GM12878 (cell line): ENCODE data around the gene LCN1. TPM values are rescaled to one million over a fixed set of nuclear protein-coding genes. Genes with fewer than 3 reads are reported as not detected.

ENCODE experiments used
- ATAC-seq: fragments of 200-7000 bp; cut with Tn5 transposase; 3 replicates; pipeline ENCODE4 v1.9.1; 2020; ENCODE audit warnings: mild to moderate bottlenecking, moderate library complexity
- BruUV-seq: library from RNA; stranded (reverse); fragments of 400-500 nt; replicated peaks from 2 replicates; lab custom pipeline; 2021; lab: Mats Ljungman, UMichigan
- CTCF ChIA-PET: fragments of 300-600 bp; sonication (Branson Sonifier 250); formaldehyde crosslinking; extraction: SDS; loops from one replicate; lab custom pipeline; 2021; ENCODE audit warnings: inconsistent platforms; lab: Yijun Ruan, JAX
- POLR2A ChIA-PET: fragments of 350-600 bp; formaldehyde crosslinking; extraction: SDS; loops from one replicate; lab custom pipeline; 2021; ENCODE audit warnings: inconsistent platforms; lab: Charles Lee
- RAD21 ChIA-PET: fragments of 300-600 bp; sonication (Branson Sonifier 250); formaldehyde crosslinking; loops from one replicate; lab custom pipeline; 2023; ENCODE audit warnings: antibody characterized with exemption; ENCODE audit not compliant: unreplicated experiment; lab: Charles Lee
- SMC1A ChIA-PET: fragments of 300-600 bp; sonication (Branson Sonifier 250); formaldehyde crosslinking; loops from one replicate; lab custom pipeline; 2023; ENCODE audit not compliant: unreplicated experiment, uncharacterized antibody; lab: Charles Lee
- DNase-seq: peaks from one replicate; pipeline ENCODE4 v3.0.0-alpha.2; 2011; ENCODE audit warnings: low read depth, low spot score
- FAIRE-seq: peaks from 3 replicates; lab custom pipeline; 2011; peaks lifted over from hg19 to GRCh38; lab: Jason Lieb, UNC
- H2AFZ ChIP-seq: 2 replicates; pipeline ENCODE4 v1.6.0; 2011; ENCODE audit warnings: low read depth, low read length, control low read depth; ENCODE audit not compliant: control insufficient read depth
- H3K27ac ChIP-seq: 2 replicates; pipeline ENCODE4 v1.5.1; 2011; ENCODE audit warnings: control low read depth; ENCODE audit not compliant: control insufficient read depth, insufficient read depth
- H3K27me3 ChIP-seq, 2 experiments: replicated peaks in 1 of 2; 2 replicates each; pipeline versions ENCODE4 v1.6.0 to v1.6.1; 2011; ENCODE audit warnings: low read length in 1 of 2; ENCODE audit not compliant: control insufficient read depth in 2 of 2, insufficient read depth in 2 of 2
- H3K36me3 ChIP-seq, 2 experiments: 2 replicates each; pipeline ENCODE4 v1.5.1; 2011; ENCODE audit warnings: low read length in 1 of 2; ENCODE audit not compliant: control insufficient read depth in 2 of 2, insufficient read depth in 2 of 2
- H3K4me1 ChIP-seq: 2 replicates; pipeline ENCODE4 v1.6.1; 2011; ENCODE audit warnings: mild to moderate bottlenecking, low read length, moderate library complexity, mixed read lengths; ENCODE audit not compliant: control insufficient read depth, insufficient read depth
- H3K4me2 ChIP-seq: 2 replicates; pipeline ENCODE4 v1.6.0; 2011; ENCODE audit warnings: control low read depth; ENCODE audit not compliant: control insufficient read depth, insufficient read depth
- H3K4me3 ChIP-seq: fragments of 200-600 bp; sonication (generic); 2 replicates; pipeline ENCODE4 v1.5.1; 2016
- H3K79me2 ChIP-seq: 2 replicates; pipeline ENCODE4 v1.6.0; 2011; ENCODE audit warnings: low read length; ENCODE audit not compliant: control insufficient read depth, insufficient read depth
- H3K9ac ChIP-seq: 2 replicates; pipeline ENCODE4 v1.8.0; 2011; ENCODE audit warnings: low read length, control low read depth, mixed read lengths; ENCODE audit not compliant: control insufficient read depth, insufficient read depth
- H3K9me3 ChIP-seq: replicated peaks from 3 replicates; pipeline ENCODE4 v1.5.1; 2011; ENCODE audit warnings: mild to moderate bottlenecking, low read length; ENCODE audit not compliant: control insufficient read depth, insufficient read depth
- H4K20me1 ChIP-seq: 2 replicates; pipeline ENCODE4 v1.6.0; 2011; ENCODE audit not compliant: control insufficient read depth, insufficient read depth
- BCL3 ChIP-seq: IDR thresholded peaks from 2 replicates; pipeline ENCODE4 v1.6.1; 2011; ENCODE audit warnings: borderline replicate concordance, low read depth, mild to moderate bottlenecking, moderate library complexity, low read length; ENCODE audit not compliant: insufficient read depth, poor library complexity, severe bottlenecking
- CBX3 ChIP-seq: fragments of 200-600 bp; sonication (generic); IDR thresholded peaks from 2 replicates; pipeline ENCODE4 v1.6.1; 2016; ENCODE audit warnings: low read depth, borderline replicate concordance
- E4F1 ChIP-seq: fragments of 450-650 bp; IDR thresholded peaks from 2 replicates; pipeline ENCODE4 v1.6.1; 2018; ENCODE audit warnings: borderline replicate concordance, mild to moderate bottlenecking; ENCODE audit not compliant: partially characterized antibody
- JUND ChIP-seq: IDR thresholded peaks from 2 replicates; pipeline ENCODE4 v1.6.1; 2012; ENCODE audit warnings: low read depth, mild to moderate bottlenecking, low read length, improper control_type of control experiment, moderate library complexity
- KAT2A ChIP-seq: conservative IDR thresholded peaks from 2 replicates; pipeline ENCODE4 v1.6.1; 2011; ENCODE audit warnings: low read depth, low read length; ENCODE audit not compliant: control insufficient read depth
- LARP7 ChIP-seq: fragments of 450-650 bp; IDR thresholded peaks from 2 replicates; pipeline ENCODE4 v1.6.1; 2017; ENCODE audit warnings: mild to moderate bottlenecking
- NFYB ChIP-seq: IDR thresholded peaks from 2 replicates; pipeline ENCODE4 v1.6.1; 2011; ENCODE audit warnings: low read depth, mild to moderate bottlenecking, low read length, improper control_type of control experiment, moderate library complexity; ENCODE audit not compliant: insufficient read depth
- NR2C2 ChIP-seq: IDR thresholded peaks from 2 replicates; pipeline ENCODE4 v1.6.1; 2011; ENCODE audit warnings: borderline replicate concordance, low read depth; ENCODE audit not compliant: control insufficient read depth, insufficient read length
- POLR2AphosphoS5 ChIP-seq: IDR thresholded peaks from 2 replicates; pipeline ENCODE4 v1.6.1; 2011; ENCODE audit warnings: mild to moderate bottlenecking, low read length, inconsistent platforms
- REST ChIP-seq: IDR thresholded peaks from 2 replicates; pipeline ENCODE4 v1.6.1; 2012; ENCODE audit warnings: mild to moderate bottlenecking, low read depth, low read length
- RFX5 ChIP-seq: IDR thresholded peaks from 2 replicates; pipeline ENCODE4 v1.6.1; 2011; ENCODE audit warnings: low read depth, low read length, improper control_type of control experiment
- SIX5 ChIP-seq: IDR thresholded peaks from 2 replicates; pipeline ENCODE4 v1.6.1; 2011; ENCODE audit warnings: mild to moderate bottlenecking, low read depth, low read length, moderate library complexity; ENCODE audit not compliant: severe bottlenecking
- SMAD5 ChIP-seq: IDR thresholded peaks from 2 replicates; pipeline ENCODE4 v1.6.1; 2016; ENCODE audit warnings: antibody characterized with exemption, low read depth
- SRF ChIP-seq, 2 experiments: IDR thresholded peaks; 2 replicates each; pipeline ENCODE4 v1.6.1; 2011; ENCODE audit warnings: low read depth in 2 of 2, low read length in 2 of 2, mild to moderate bottlenecking in 1 of 2, moderate library complexity in 1 of 2
- SUZ12 ChIP-seq: fragments of 200-600 bp; sonication (generic); IDR thresholded peaks from one replicate; pipeline ENCODE4 v1.6.1; 2018; ENCODE audit warnings: antibody characterized with exemption, mild to moderate bottlenecking; ENCODE audit not compliant: unreplicated experiment
- WGBS: methylation state at CpG from one replicate; pipeline ENCODE4 v1.1.6; 2016; ENCODE audit warnings: low lambda C conversion rate; ENCODE audit not compliant: insufficient replicate concordance, insufficient coverage; ENCODE audit errors: missing lambda C conversion rate; 5-methylcytosine and 5-hydroxymethylcytosine counted together
- in situ Hi-C: fragments of 300-500 bp; cut with MboI; formaldehyde crosslinking; loops from 9 replicates; pipeline ENCODE4 v1.14.3; 2018; ENCODE audit warnings: mixed read lengths
- intact Hi-C: fragments of 100-400 bp; cut with micrococcal nuclease; formaldehyde crosslinking; loops from one replicate; pipeline ENCODE4 v1.14.2; 2022; ENCODE audit not compliant: unreplicated experiment
- polyA plus RNA-seq, 11 experiments: library from polyadenylated mRNA; depleted of rRNA in 4 of 11; unstranded in 6 of 11; stranded (reverse) in 5 of 11; fragments of >200 nt; fragmentation: Nextera tagmentation in 4 of 11; fragmentation: Illumina TruSeq in 1 of 11; extraction: Ambion mirVana in 4 of 11; extraction: Trizol in 1 of 11; gene quantifications; 1 replicate in 1 of 11; 2 replicates in 10 of 11; pipeline versions ENCODE4 v1.2.1 to v1.2.3, GENCODE V29; 2011 to 2016; ENCODE audit warnings: inconsistent platforms in 2 of 11, missing spikeins in 2 of 11, low read depth in 1 of 11
- total RNA-seq, 4 experiments: library from RNA; depleted of rRNA in 3 of 4; stranded (reverse); fragments of >200 nt in 3 of 4; fragmentation: Illumina TruSeq in 1 of 4; extraction: Trizol in 1 of 4; gene quantifications; 2 replicates each; pipeline versions ENCODE4 v1.2.1 to v1.2.3, GENCODE V29; 2013 to 2021
- TF ChIP-seq, protein P1 (sequence below): IDR thresholded peaks from 2 replicates; pipeline ENCODE4 v1.6.1; 2012; ENCODE audit warnings: low read length, inconsistent platforms

Gene LCN1
- total and polyA plus RNA-seq, 10 of the 15 experiments (the other 5 are each of a cell fraction or from before 2014, with no cell fraction given): not detected

DNA sequence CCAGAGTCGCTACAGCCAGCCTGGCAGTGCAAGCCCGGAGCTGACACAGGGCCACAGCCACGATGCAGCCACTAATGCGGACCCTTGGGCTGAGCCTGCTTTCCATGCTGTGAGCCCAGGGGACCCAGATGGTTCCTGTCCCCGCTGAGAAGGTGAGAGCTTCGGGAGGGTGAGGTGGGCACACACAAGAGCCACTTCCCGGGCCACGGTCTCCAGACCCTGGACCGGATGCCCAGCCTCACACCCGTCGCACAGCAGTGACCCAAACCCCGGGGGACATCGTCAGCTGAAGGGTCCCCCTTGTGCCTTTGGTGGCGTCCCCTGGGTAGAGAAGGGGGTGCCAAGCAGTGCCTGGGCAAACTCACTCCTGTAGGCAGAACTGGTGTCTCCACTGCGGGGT lies 53.7 kb downstream of the LCN1 start:
- TF ChIP-seq SMAD5 (no peak), JUND (no peak), KAT2A (no peak), E4F1 (no peak), REST (no peak), SUZ12 (no peak), SIX5 (no peak), NFYB (no peak), SRF (IDR thresholded peaks at IDR 0.05; ENCODE audit: low read depth in 2 of 2, low read length in 2 of 2) (no peak), LARP7 (no peak), POLR2AphosphoS5 (no peak), BCL3 (no peak), NR2C2 (no peak), CBX3 (no peak), RFX5 (no peak)
- TF ChIP-seq, protein P1, sequence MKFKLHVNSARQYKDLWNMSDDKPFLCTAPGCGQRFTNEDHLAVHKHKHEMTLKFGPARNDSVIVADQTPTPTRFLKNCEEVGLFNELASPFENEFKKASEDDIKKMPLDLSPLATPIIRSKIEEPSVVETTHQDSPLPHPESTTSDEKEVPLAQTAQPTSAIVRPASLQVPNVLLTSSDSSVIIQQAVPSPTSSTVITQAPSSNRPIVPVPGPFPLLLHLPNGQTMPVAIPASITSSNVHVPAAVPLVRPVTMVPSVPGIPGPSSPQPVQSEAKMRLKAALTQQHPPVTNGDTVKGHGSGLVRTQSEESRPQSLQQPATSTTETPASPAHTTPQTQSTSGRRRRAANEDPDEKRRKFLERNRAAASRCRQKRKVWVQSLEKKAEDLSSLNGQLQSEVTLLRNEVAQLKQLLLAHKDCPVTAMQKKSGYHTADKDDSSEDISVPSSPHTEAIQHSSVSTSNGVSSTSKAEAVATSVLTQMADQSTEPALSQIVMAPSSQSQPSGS: no peak
- TF ChIP-seq, all 136 proteins: peak for 0
- H3K9ac ChIP-seq: no peak overlapping the region
- no peak overlapping the region for H3K4me2 ChIP-seq
- RAD21 ChIA-PET: no interaction called here
- no peaks in the 10 kb centered on the region for H3K79me2 ChIP-seq
- H3K9me3 ChIP-seq: no peaks in the 10 kb centered on the region
- no peaks in the 10 kb centered on the region for H4K20me1 ChIP-seq
- CTCF ChIA-PET: no interaction called here
- SMC1A ChIA-PET: no interaction called here
- no peaks in the 10 kb centered on the region for H3K4me1 ChIP-seq
- H3K27me3 ChIP-seq: no peaks in the 10 kb centered on the region
- no peak overlapping the region for H2AFZ ChIP-seq
- WGBS: 42% methylated on average over 15 of the region's 15 CpGs
- BruUV-seq: no TSS peak
- H3K4me3 ChIP-seq: no peak overlapping the region
- in situ Hi-C loops: no loop called here
- ATAC-seq: no peak
- POLR2A ChIA-PET: no interaction called here
- intact Hi-C loops: no loop called here
- no peak for DNase-seq
- no peaks in the 10 kb centered on the region for H3K36me3 ChIP-seq
- FAIRE-seq: no peak
- no peak overlapping the region for H3K27ac ChIP-seq
